Stimulated activated naive CD8-positive, alpha-beta T cell treated with anti-CD3 and anti-CD28 coated beads, Interleukin-15, amount 100 ng/mL, for 72 hours (primary cell): ENCODE measurements around the gene SOX13.

Experiments
- ATAC-seq: fragments of 150-1000 bp; cut with Tn5 transposase; 2 replicates; pipeline ENCODE4 v1.10.0; 2021; ENCODE audit warnings: mild to moderate bottlenecking, moderate library complexity
- DNase-seq, 2 donors: peaks; one replicate each; pipeline ENCODE4 v3.0.0; 2021 to 2022
- H3K27ac Mint-ChIP-seq, 2 donors: one replicate each; pipeline ENCODE4 v1.8.0; 2022; ENCODE audit warnings: mild to moderate bottlenecking in 2 of 2, mixed read lengths in 2 of 2, moderate library complexity in 2 of 2
- H3K27me3 Mint-ChIP-seq: one replicate; pipeline ENCODE4 v1.8.0; 2022; ENCODE audit warnings: mixed read lengths
- H3K4me1 Mint-ChIP-seq: one replicate; pipeline ENCODE4 v1.8.0; 2022; ENCODE audit warnings: mild to moderate bottlenecking, mixed read lengths
- H3K4me3 Mint-ChIP-seq, 2 donors: one replicate each; pipeline ENCODE4 v1.8.0; 2022; ENCODE audit warnings: mild to moderate bottlenecking in 2 of 2, mixed read lengths in 2 of 2, moderate library complexity in 1 of 2
- H3K9me3 Mint-ChIP-seq, 2 donors: one replicate each; pipeline ENCODE4 v1.8.0; 2022; ENCODE audit warnings: mixed read lengths in 2 of 2

The SOX13 gene

DNA sequence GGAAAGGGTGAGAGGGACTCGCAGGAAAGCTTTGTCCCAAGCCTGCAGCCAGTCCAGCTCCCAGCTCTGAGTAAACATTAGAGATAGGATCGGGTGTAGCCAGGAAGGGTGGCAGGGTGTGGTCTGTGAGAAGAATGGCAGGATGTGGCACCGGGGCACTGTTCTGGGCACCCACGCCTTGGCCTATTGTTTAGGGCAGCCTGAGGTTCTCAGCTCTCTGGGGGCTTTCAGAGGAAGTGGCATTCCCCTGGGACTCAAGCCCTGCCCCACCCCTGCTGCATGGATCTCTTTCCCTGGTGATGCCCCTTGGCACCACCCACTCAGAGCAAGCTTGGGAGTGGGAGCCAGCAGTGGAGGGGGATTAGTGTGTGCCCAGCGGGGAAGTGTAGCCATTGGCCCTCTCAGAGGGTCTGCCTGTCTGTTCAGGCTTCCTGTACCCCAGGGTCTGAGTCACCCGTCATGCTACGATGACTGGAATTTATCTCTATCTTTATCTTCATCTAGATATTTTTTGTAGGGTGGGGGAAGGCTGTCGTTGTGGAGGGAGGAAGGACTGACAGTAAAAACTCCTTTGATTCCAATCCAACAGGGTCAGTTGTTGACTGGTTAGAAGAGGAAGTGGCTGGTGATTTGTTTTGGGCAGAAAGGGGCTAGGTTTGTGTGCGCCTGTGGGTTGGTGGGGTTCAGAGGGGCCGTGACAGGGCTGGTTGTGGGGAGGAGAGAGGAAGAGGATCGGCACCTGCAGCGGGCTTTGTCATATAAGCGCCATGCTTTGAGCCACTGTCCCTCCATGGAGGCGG is 31.6 kb downstream of the SOX13 start:
- Mint-ChIP-seq H3K9me3 (no peaks in the 10 kb centered on the region), H3K4me3 (peak overlapping the region; percentile 15 to 50), H3K27ac (peak overlapping the region; percentile 56 to 77), H3K27me3 (no peaks in the 10 kb centered on the region), H3K4me1 (peaks cover 35% of the 10 kb centered on the region)
- DNase-seq (peak in 1 of 2 donors; percentile 26), ATAC-seq (peak; percentile 68)

GRCh38 chr1:204105131-204105515 is 32.2 kb downstream of the SOX13 start:
- no peak for ATAC-seq
- Mint-ChIP-seq H3K4me1 (peaks cover 35% of the 10 kb centered on the region), H3K27me3 (no peaks in the 10 kb centered on the region), H3K9me3 (no peaks in the 10 kb centered on the region), H3K4me3 (peak overlapping the region; percentile 15 to 50), H3K27ac (peak overlapping the region; percentile 56 to 77)
- DNase-seq = no peak

- no peak for DNase-seq
- no peaks in the 10 kb centered on the region for H3K27me3 Mint-ChIP-seq
- H3K4me3 Mint-ChIP-seq = no peak overlapping the region
- peaks cover 35% of the 10 kb centered on the region for H3K4me1 Mint-ChIP-seq
- no peak for ATAC-seq
- H3K9me3 Mint-ChIP-seq = no peaks in the 10 kb centered on the region
- H3K27ac Mint-ChIP-seq = no peak overlapping the region
These were observed 33.9 kb downstream of the SOX13 start for GRCh38 chr1:204106825-204107224.

GRCh38 chr1:204107892-204108291 is 35.0 kb downstream of the SOX13 start:
- no peaks in the 10 kb centered on the region for H3K9me3 Mint-ChIP-seq
- no peak overlapping the region for H3K4me3 Mint-ChIP-seq
- ATAC-seq = no peak
- no peak overlapping the region for H3K27ac Mint-ChIP-seq
- H3K4me1 Mint-ChIP-seq = peaks cover 24% of the 10 kb centered on the region
- no peaks in the 10 kb centered on the region for H3K27me3 Mint-ChIP-seq
- no peak for DNase-seq

- Mint-ChIP-seq H3K4me3 (no peak overlapping the region), H3K27me3 (no peaks in the 10 kb centered on the region), H3K27ac (no peak overlapping the region), H3K9me3 (no peaks in the 10 kb centered on the region), H3K4me1 (peaks cover 18% of the 10 kb centered on the region)
- DNase-seq (no peak), ATAC-seq (no peak)
These were observed 35.6 kb downstream of the SOX13 start for GRCh38 chr1:204108312-204109141.

GRCh38 chr1:204110894-204111633 is 38.1 kb downstream of the SOX13 start:
- Mint-ChIP-seq H3K27me3 (no peaks in the 10 kb centered on the region), H3K27ac (no peak overlapping the region), H3K4me1 (peaks cover 13% of the 10 kb centered on the region), H3K4me3 (no peak overlapping the region), H3K9me3 (no peaks in the 10 kb centered on the region)
- DNase-seq (no peak), ATAC-seq (no peak)

DNA sequence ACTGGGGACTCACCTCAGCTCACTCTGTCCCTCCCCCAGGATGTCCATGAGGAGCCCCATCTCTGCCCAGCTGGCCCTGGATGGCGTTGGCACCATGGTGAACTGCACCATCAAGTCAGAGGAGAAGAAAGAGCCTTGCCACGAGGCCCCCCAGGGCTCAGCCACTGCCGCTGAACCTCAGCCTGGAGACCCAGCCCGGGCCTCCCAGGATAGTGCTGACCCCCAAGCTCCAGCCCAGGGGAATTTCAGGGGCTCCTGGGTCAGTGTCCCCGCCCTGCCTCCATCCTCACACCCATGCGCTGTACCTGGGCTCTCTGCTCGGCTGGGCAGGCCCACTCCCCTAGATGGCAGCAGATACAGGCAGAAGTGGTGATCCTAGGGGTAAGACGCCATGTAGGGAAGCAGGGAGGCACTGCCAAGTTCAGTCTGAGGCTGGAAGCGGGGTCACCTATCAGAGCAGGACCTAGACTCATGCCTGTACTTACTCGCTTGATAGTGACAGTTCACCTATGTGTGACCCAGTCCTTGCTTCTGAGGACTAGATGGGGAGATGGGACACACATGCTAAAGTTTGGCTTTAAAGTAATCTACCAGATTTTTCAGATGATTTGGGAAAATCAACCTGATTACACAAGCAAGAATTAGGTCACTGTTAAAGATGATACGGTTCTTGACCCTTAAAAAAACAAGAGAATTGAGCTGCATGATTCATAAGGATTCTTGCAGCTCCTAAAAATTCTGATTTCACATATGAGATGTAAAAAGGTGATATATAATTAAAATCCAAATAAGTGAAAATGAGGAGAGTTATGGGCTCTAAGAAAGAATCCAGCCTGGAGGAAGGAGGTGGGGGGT is 40.2 kb downstream of the SOX13 start:
- peak overlapping the region; percentile 50 to 85 for H3K27ac Mint-ChIP-seq

DNA sequence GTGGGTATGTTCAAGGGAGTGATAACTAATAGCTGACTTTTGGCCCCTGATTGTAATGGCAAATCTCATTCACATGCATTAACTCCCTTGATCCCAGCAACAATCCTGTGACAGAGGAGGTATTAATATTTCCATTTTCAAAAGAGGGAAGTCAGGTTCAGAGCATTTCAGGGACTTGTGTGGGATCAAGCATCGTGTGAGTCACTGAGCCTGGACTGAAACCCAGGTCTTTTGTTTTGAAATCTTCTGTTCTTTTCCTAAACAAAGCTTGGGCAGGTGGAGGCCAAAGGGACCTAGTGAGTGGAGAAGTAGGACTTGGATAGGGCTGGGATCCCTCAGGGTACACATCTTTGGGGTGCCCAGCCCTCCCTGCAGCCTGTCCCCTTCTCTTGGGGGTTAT is 41.0 kb downstream of the SOX13 start:
- no peak overlapping the region for H3K4me3 Mint-ChIP-seq
- H3K4me1 Mint-ChIP-seq = peaks cover 13% of the 10 kb centered on the region

More for the DNA sequence above, 40.2 kb downstream of the SOX13 start:
- Mint-ChIP-seq H3K4me3 (no peak overlapping the region), H3K9me3 (no peaks in the 10 kb centered on the region), H3K4me1 (peaks cover 13% of the 10 kb centered on the region), H3K27me3 (no peaks in the 10 kb centered on the region)
- DNase-seq = no peak
- no peak for ATAC-seq

GRCh38 chr1:204114606-204115005 is 41.7 kb downstream of the SOX13 start:
- DNase-seq (no peak), ATAC-seq (no peak)
- H3K27ac Mint-ChIP-seq = no peak overlapping the region
- no peaks in the 10 kb centered on the region for H3K9me3 Mint-ChIP-seq
- H3K27me3 Mint-ChIP-seq = no peaks in the 10 kb centered on the region
- peaks cover 13% of the 10 kb centered on the region for H3K4me1 Mint-ChIP-seq
- H3K4me3 Mint-ChIP-seq = no peak overlapping the region

More for the DNA sequence above, 41.0 kb downstream of the SOX13 start:
- no peaks in the 10 kb centered on the region for H3K27me3 Mint-ChIP-seq
- H3K27ac Mint-ChIP-seq = peak overlapping the region in 1 of 2 donors; percentile 85
- H3K9me3 Mint-ChIP-seq = no peaks in the 10 kb centered on the region
- no peak for DNase-seq
- ATAC-seq = no peak

DNA sequence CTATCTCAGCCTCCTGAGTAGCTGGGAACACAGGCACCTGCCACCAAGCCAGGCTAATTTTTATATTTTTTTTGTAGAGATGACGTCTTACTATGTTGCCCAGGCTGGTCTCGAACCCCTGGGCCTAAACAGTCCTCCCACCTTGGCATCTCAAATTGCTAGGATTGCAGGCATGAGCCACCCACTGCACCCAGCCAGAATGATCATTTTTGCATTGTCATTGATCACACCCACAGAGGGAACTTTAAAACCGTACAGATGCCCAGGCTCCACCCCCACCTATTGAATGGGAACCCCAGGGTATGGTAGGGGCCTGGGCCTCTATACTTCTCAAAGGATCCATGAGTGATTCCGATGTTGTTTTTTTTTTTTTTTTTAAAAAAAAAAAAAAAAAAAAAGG is 42.2 kb downstream of the SOX13 start:
- ATAC-seq (no peak), DNase-seq (no peak)
- no peak overlapping the region for H3K4me3 Mint-ChIP-seq
- H3K27ac Mint-ChIP-seq = no peak overlapping the region
- no peaks in the 10 kb centered on the region for H3K27me3 Mint-ChIP-seq
- peaks cover 13% of the 10 kb centered on the region for H3K4me1 Mint-ChIP-seq
- H3K9me3 Mint-ChIP-seq = no peaks in the 10 kb centered on the region

DNA sequence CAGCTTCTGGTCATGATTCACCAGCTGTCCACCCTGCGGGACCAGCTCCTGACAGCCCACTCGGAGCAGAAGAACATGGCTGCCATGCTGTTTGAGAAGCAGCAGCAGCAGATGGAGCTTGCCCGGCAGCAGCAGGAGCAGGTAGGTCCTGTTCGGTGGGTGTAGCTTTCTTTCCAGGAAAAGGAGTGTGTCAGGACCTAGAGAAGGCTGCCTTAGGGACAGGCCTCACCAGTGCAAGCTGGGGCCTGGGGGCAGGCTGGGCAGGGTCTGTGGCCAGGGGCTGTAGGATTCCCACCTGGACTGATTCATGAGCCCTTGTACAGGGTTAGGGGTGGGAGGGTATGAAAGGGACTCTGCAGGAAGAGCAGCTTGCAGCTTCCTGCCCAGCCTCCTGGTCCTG is 43.6 kb downstream of the SOX13 start:
- Mint-ChIP-seq H3K4me1 (peaks cover 13% of the 10 kb centered on the region), H3K27ac (no peak overlapping the region), H3K9me3 (no peaks in the 10 kb centered on the region), H3K4me3 (no peak overlapping the region), H3K27me3 (no peaks in the 10 kb centered on the region)
- no peak for DNase-seq
- ATAC-seq = no peak

DNA sequence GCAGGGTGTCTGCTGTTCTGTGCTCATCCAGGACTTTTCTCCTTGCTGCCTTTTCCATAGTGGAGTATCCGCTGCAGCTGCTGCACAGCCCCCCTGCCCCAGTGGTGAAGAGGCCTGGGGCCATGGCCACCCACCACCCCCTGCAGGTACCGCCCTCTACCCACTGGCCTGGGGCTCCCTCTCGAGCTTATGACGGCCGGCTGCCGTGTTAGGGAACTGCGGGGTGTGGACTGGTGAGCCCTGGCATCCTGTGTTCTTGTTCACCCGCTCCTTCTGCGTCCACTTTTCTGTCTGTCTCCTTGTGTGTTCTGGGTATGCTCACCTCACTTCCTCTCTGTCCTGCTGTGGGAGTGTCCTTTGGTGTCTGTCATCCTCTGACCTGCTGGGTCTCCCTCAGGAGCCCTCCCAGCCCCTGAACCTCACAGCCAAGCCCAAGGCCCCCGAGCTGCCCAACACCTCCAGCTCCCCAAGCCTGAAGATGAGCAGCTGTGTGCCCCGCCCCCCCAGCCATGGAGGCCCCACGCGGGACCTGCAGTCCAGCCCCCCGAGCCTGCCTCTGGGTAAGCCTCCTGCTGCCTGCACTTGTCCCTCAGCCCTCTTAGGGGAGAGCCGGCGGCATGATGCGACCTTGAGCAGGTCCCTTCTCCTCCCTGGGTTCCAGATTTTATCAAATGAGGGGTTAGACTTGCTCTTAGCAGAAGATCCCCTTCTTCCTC is 49.1 kb downstream of the SOX13 start:
- Mint-ChIP-seq H3K4me3 (no peak overlapping the region), H3K27ac (no peak overlapping the region), H3K27me3 (no peaks in the 10 kb centered on the region), H3K9me3 (no peaks in the 10 kb centered on the region), H3K4me1 (no peaks in the 10 kb centered on the region)
- ATAC-seq (no peak), DNase-seq (no peak)

DNA sequence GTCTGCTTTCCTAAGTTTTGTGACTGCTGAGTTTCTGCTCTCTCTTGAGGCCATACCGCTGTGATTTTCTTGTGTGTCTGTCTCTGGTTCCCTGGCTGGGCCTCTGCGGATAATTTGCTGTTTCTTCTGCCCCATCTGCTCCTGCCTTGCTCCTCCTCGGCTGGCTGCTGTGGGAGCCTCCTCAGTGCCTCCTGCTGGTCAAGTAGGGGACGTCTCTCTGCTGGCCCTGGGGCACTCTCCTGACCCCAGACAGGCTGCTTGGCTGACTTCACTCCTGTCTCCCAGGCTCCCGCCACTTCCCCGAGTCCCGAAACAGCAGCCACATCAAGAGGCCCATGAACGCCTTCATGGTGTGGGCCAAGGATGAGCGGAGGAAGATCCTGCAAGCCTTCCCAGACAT is 50.5 kb downstream of the SOX13 start:
- peaks cover 7% of the 10 kb centered on the region for H3K4me1 Mint-ChIP-seq
- DNase-seq (no peak), ATAC-seq (peak; percentile 31)
- no peak overlapping the region for H3K4me3 Mint-ChIP-seq
- no peak overlapping the region for H3K27ac Mint-ChIP-seq
- H3K27me3 Mint-ChIP-seq = no peaks in the 10 kb centered on the region
- H3K9me3 Mint-ChIP-seq = no peaks in the 10 kb centered on the region

- no peaks in the 10 kb centered on the region for H3K27me3 Mint-ChIP-seq
- H3K4me1 Mint-ChIP-seq = peaks cover 20% of the 10 kb centered on the region
- DNase-seq (no peak), ATAC-seq (no peak)
- no peak overlapping the region for H3K27ac Mint-ChIP-seq
- no peaks in the 10 kb centered on the region for H3K9me3 Mint-ChIP-seq
- no peak overlapping the region for H3K4me3 Mint-ChIP-seq
These were observed 51.7 kb downstream of the SOX13 start for GRCh38 chr1:204124639-204125038.
